Omental fat pad (tissue), 4 donors: Measurements from ENCODE around the gene PGAP3. TPM values are rescaled to one million over a fixed set of nuclear protein-coding genes. Genes with fewer than 3 reads are reported as not detected.

Experiments
- ATAC-seq: fragments of 150-250 bp; one replicate; pipeline ENCODE4 v1.9.1; 2016; ENCODE audit warnings: mild to moderate bottlenecking, moderate library complexity; ENCODE audit not compliant: low FRiP score
- DNase-seq: peaks from one replicate; pipeline ENCODE4 v3.0.0-alpha.2; 2019; ENCODE audit warnings: low spot score
- CTCF ChIP-seq, 3 donors: fragments of 450-650 bp; IDR thresholded peaks; one replicate each; pipeline ENCODE4 v1.5.1; 2016 to 2017; ENCODE audit warnings: antibody characterized with exemption in 3 of 3, mild to moderate bottlenecking in 3 of 3, moderate library complexity in 2 of 3
- total RNA-seq, 4 donors: library from RNA; depleted of rRNA; stranded (reverse); fragments of >200 nt; gene quantifications; one replicate each; pipeline ENCODE4 v1.1.0, GENCODE V29; 2016

PGAP3 gene
- total RNA-seq, 4 donors from 2014 or later, result 8.2 to 12.8 (median 11.0) TPM

GRCh38 chr17:39669897-39670735 lies 17.7 kb downstream of the PGAP3 start:
- DNase-seq (no peak), ATAC-seq (no peak)
- no peak for TF ChIP-seq CTCF (IDR thresholded peaks at IDR 0.05)

GRCh38 chr17:39667945-39668924 lies 19.6 kb downstream of the PGAP3 start, which contains the start of gene PNMT:
PNMT (plus strand) TSS chr17:39668453; CDS start chr17:39668476, 23 bp downstream.
- DNase-seq, result peak; percentile 40
- ATAC-seq, result peak; percentile 39
- no peak for TF ChIP-seq CTCF (IDR thresholded peaks at IDR 0.05)

GRCh38 chr17:39667262-39667944 lies 20.5 kb downstream of the PGAP3 start:
- ATAC-seq, result no peak
- no peak for DNase-seq
- TF ChIP-seq CTCF (IDR thresholded peaks at IDR 0.05), result no peak

GRCh38 chr17:39666601-39667261 lies 21.1 kb downstream of the PGAP3 start:
- DNase-seq (no peak), ATAC-seq (no peak)
- TF ChIP-seq CTCF (IDR thresholded peaks at IDR 0.05), result no peak

- ATAC-seq, result no peak
- no peak for DNase-seq
- no peak for TF ChIP-seq CTCF (IDR thresholded peaks at IDR 0.05)
Observed at GRCh38 chr17:39666231-39666600, 21.6 kb downstream of the PGAP3 start.

GRCh38 chr17:39665642-39666224 lies 22.1 kb downstream of the PGAP3 start:
- no peak for TF ChIP-seq CTCF (IDR thresholded peaks at IDR 0.05)
- DNase-seq (no peak), ATAC-seq (no peak)
